Measurements from ENCODE around the gene GPR78. TPM values are rescaled to one million over a fixed set of nuclear protein-coding genes. Genes with fewer than 3 reads are reported as not detected.
"Not testable (repeated sequence)": the region's sequence is repeated elsewhere in the genome, so short reads cannot be mapped to it uniquely, and the experiment has no call there.

Gene GPR78
- polyA plus RNA-seq, 3 donors = 0.37 to 1.6 (median 1.1) TPM

DNA sequence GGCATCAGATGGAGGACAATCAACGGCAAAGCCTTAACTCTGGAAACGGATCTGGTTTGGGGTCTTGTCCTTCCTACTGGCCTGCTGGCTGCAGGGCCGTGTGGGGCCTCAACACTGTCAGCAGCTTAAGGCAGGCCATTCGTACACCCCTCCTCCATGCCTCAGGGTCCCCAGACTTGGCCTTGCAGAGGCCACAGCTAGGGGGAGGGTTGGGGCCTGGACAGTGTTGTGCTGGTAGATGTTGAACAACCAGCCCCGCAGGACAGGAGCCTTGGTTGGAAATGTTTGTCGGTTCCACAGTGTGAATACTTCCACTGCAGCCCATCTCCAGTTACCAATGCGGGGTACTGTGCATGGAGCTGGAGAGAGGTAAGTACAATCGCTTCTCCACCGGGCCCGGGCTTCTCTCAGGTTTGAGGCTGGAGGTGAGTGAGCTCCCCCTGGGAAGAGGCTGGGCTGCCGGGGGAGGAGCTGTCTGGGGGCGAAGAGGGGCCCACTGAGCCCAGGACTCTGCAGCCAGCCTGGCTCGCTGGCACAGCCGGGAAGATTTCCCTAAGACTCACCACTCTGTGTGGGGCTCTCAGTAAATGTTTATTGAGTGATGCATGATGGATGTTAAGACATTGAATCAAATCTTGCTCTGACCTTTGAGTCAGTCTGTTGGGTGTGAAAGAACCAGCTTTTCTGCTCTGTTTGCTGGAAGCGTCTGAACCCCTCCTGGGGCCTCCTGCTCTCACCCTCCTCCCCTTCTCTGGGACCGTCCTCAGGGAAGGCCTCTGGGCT, 19.7 kb upstream of the GPR78 start:
- no peak for DNase-seq

- no peak for DNase-seq
Measured at GRCh38 chr4:8564595-8564994, 15.6 kb upstream of the GPR78 start.

- no peak for DNase-seq
Measured at GRCh38 chr4:8568068-8568668, 12.0 kb upstream of the GPR78 start.

DNA sequence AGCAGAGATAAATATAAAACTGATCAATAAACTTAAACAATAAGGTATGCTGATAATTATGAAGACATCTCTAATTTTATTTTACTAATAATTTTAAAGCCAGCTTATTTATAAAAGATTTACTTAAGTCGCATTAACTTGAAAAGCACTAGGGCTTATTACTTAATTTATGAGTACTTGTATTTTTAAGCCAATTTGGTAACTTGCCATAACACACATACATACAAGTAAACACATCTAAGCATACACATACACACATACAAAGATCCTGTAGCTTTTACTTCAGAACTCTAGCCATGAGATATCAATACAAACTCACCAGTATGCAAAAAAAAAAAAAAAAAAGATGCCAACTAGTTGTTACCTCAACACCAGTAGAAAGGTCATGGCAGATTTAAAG, 10.0 kb upstream of the GPR78 start:
- no peak for DNase-seq

- DNase-seq = no peak
Measured at GRCh38 chr4:8571702-8572685, 8.2 kb upstream of the GPR78 start.

GRCh38 chr4:8573266-8573665, 6.9 kb upstream of the GPR78 start:
- no peak for DNase-seq

- no peak for DNase-seq
Measured at GRCh38 chr4:8574796-8575370, 5.3 kb upstream of the GPR78 start.

DNA sequence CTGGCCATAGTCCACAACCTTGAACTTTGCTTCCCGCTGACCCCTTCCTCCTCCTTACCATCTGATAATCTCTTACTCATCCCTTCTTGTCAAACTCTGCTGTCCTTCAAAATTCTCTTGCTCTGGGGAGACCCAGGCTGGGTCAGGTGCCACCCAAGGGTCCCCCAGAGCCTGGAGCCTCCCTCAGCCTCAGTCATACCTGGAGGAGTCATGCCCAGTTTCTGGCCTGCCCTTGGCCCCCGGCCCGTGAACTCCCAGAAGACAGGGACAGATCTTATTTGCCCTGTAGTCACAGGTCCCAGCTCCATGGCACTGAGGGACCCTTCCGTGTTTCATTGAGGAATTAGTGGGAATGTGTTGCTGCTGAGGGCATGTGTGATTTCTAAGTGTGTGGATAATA, 4.7 kb upstream of the GPR78 start:
- no peak for DNase-seq

- not testable (repeated sequence) for DNase-seq
Measured at GRCh38 chr4:8576591-8576990, 3.6 kb upstream of the GPR78 start.

- DNase-seq = no peak
Measured at GRCh38 chr4:8577046-8577445, 3.1 kb upstream of the GPR78 start.

DNA sequence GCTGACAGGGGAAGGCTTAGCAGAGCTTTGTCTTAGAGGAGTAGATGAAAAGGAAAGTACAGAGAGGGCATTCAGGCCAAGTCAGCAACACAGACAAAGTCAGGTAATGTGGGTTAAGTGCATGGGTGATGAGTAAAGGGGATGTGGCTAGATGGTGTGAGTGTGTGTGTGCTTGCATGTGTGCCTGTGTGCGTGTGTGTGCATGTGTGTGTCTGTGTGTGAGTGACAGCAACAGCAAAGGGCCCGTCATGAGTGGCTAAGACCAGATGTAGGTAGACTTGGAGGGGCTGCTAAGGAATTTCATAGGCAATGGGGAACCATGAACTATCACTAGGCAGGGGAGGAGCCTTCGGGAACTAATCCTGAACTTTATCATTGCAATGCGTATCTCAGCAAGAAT, 2.2 kb upstream of the GPR78 start:
- DNase-seq = no peak

- DNase-seq = no peak
Measured at GRCh38 chr4:8578717-8579116, 1.5 kb upstream of the GPR78 start.

DNA sequence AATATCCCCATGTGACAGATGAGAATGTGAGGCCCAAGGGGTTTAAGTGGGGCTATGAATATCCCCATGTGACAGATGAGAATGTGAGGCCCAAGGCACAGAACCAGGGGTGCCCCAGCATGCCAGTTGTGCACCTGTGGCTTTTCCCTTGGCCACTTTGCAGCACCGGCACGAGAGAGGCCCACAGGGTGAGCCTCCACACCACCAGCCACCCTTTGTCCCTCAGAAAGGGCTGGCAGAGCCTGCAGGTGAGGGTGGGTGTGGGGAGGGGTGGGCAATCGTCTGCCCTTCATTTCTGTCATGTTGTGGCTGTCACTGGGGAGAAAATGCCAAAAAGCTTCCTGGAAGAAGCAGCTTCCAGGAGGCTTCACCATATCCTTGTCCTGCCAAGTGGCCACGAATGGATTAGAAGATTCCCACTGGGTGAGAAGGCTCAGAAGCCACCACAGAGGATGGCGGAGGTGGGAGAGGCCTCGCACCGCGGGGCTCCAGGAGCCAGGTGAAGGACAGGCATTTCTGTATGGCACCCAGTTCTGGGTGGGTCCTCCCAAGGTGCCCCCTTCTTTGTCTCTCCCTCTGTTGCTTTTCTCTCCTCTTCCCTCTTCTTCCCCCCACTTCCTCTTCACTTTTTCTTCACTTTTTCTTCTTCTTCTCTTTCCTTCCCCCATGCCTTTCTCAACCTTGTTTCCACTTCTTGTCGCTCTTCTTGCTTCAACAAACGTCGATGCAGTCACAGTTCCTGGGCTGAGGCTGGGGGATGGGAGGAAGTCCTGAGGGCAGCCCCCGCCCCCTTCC, 469 bp upstream of the GPR78 start:
- DNase-seq = no peak

- DNase-seq = no peak
Measured at GRCh38 chr4:8581094-8581861, 1.1 kb downstream of the GPR78 start.

GRCh38 chr4:8582016-8582415, 1.8 kb downstream of the GPR78 start:
- DNase-seq = no peak

DNA sequence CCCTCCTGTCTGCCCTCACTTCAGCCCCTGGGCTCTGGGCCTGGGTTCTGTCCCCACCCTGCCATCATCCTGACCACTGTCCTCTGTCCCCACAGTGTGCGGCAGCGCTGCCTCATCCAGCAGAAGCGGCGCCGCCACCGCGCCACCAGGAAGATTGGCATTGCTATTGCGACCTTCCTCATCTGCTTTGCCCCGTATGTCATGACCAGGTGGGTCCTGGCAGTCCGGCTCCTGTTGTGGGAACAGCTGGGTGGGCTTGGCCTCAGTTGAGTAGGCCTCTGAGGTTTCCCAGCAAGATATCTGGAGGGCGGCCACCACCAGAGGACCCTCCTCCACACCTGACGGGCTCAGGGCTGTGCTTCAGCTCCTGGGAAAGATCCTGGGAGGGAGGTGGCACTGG, 2.2 kb downstream of the GPR78 start:
- DNase-seq = no peak

DNA sequence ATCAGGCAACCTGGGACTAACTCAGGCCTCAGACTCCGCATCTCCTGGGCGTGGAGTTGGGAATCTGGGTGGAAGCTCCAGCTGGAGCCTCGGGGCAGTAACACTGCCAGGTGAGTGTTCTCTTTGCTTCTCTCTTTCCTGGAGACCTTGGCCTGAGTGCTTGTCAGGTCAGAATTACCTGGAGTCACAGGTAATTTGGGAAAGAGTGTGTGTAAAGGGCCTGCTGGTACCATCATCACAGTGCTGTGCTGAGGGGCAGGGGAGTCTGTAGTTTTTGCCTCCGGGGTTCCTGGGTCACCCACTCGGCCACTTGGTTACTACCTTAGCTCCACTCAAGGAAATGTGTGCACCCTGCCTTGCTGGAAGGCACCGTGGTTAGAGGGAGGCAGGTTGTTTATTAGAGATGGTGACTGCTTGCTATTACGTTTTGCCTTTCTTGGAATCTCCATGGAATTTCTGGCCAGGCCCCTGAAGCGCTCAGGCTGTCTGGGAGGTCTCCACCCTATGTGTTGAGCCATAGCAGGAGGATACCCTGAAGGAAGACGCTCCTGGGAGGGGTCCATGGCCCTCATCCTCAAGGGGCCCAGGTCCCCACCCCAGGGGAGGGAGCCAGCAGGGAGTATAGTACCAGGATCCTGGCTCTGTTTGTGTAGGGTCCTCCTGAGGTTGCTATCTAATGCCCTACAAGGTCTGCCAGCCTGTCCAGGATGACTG, 2.9 kb downstream of the GPR78 start:
- no peak for DNase-seq

DNA sequence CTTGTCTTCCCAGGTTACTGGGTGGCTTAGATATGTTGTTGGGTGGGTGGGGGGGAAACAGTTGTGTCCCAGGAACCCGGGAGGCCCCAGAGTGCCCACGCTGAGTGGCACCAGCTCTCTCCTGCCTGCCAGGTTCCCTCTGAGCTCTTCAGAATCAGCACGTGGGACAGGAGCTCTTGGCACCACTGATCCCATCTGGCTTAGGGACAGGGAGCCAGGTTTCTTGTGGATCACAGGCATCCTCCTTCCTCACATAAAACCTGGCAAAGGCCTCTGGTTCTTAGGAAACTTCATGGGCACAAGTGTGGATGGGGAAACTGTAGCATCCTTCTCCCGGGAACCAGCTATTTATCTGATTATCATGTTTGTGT, 3.4 kb downstream of the GPR78 start:
- DNase-seq = no peak

DNA sequence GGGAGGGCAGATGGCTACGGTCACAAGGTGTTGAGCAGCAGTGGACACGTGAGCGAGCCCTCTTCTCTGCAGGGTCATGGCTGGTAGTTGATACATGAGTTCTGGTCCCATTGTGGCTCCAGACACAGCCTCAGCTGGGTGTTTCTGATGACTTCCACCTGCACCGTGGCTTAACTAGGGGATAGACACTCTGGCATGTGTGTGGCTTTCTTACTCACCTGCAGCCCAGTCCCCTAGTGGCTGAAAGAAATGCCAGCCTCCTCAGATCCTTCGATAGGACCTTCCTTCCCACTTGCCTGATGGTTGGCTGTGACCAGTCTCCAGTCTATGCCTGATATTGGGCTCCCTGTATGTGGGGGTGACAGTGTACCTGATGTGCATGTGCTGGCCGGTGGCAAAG, 5.0 kb downstream of the GPR78 start:
- DNase-seq = no peak

GRCh38 chr4:8585721-8586212, 5.6 kb downstream of the GPR78 start:
- peak; percentile 68 for DNase-seq
